ENCODE measurements around the gene ENG.

GRCh38 chr9:127860779-127861178 is 6.3 kb upstream of the ENG start:
- TF ChIP-seq POLR2A (IDR thresholded peaks at IDR 0.05; ENCODE audit: borderline replicate concordance, extremely low read depth, insufficient read depth, insufficient read length) = no peak
- no peak for TF ChIP-seq RAD21 (IDR thresholded peaks at IDR 0.05; ENCODE audit: low read depth)
- TF ChIP-seq, protein P1, sequence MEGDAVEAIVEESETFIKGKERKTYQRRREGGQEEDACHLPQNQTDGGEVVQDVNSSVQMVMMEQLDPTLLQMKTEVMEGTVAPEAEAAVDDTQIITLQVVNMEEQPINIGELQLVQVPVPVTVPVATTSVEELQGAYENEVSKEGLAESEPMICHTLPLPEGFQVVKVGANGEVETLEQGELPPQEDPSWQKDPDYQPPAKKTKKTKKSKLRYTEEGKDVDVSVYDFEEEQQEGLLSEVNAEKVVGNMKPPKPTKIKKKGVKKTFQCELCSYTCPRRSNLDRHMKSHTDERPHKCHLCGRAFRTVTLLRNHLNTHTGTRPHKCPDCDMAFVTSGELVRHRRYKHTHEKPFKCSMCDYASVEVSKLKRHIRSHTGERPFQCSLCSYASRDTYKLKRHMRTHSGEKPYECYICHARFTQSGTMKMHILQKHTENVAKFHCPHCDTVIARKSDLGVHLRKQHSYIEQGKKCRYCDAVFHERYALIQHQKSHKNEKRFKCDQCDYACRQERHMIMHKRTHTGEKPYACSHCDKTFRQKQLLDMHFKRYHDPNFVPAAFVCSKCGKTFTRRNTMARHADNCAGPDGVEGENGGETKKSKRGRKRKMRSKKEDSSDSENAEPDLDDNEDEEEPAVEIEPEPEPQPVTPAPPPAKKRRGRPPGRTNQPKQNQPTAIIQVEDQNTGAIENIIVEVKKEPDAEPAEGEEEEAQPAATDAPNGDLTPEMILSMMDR (IDR thresholded peaks at IDR 0.05 in 2 of 3, conservative IDR thresholded peaks at IDR 0.05 in 1 of 3; ENCODE audit: borderline replicate concordance in 1 of 3, insufficient read depth in 1 of 3, low read depth in 2 of 3, low read length in 2 of 3) = no peak
- no peak for TF ChIP-seq ZBTB33 (IDR thresholded peaks at IDR 0.05; ENCODE audit: extremely low read depth, insufficient replicate concordance, low read length)
